Middle frontal gyrus (tissue), 1 donor: ENCODE measurements around the gene EIF4E3.

Experiments used
- DNase-seq: peaks from one replicate; pipeline ENCODE4 v3.0.0-alpha.2; 2015; ENCODE audit warnings: low spot score; ENCODE audit errors: extremely low spot score

Gene EIF4E3

GRCh38 chr3:71725271-71725991 is at the start of gene EIF4E3:
EIF4E3 (minus strand) TSS chr3:71725402; CDS start chr3:71725367, 35 bp downstream.
- no peak for DNase-seq

GRCh38 chr3:71771884-71772283 is 46.7 kb upstream of the EIF4E3 start:
- no peak for DNase-seq

- DNase-seq = no peak
Measured at GRCh38 chr3:71771126-71771525, 45.9 kb upstream of the EIF4E3 start.

GRCh38 chr3:71763426-71763825 is 38.2 kb upstream of the EIF4E3 start:
- no peak for DNase-seq

GRCh38 chr3:71760140-71760539 is 34.9 kb upstream of the EIF4E3 start:
- no peak for DNase-seq

GRCh38 chr3:71759401-71759800 is 34.2 kb upstream of the EIF4E3 start:
- no peak for DNase-seq

GRCh38 chr3:71758091-71758490 is 32.9 kb upstream of the EIF4E3 start:
- no peak for DNase-seq

GRCh38 chr3:71754610-71755253 is 29.5 kb upstream of the EIF4E3 start:
- DNase-seq = no peak

- no peak for DNase-seq
Measured at GRCh38 chr3:71753701-71754609, 28.8 kb upstream of the EIF4E3 start, which contains the start of gene GPR27. GPR27 (plus strand) TSS chr3:71753855; CDS start chr3:71754050, 195 bp downstream.

- no peak for DNase-seq
Measured at GRCh38 chr3:71752831-71753700, 27.9 kb upstream of the EIF4E3 start.

- DNase-seq = no peak
Measured at GRCh38 chr3:71751602-71752001, 26.4 kb upstream of the EIF4E3 start.

- no peak for DNase-seq
Measured at GRCh38 chr3:71744738-71745137, 19.5 kb upstream of the EIF4E3 start.

GRCh38 chr3:71742621-71743020 is 17.4 kb upstream of the EIF4E3 start:
- no peak for DNase-seq

- DNase-seq = no peak
Measured at GRCh38 chr3:71734881-71735280, 9.7 kb upstream of the EIF4E3 start.

GRCh38 chr3:71733319-71733718 is 8.1 kb upstream of the EIF4E3 start:
- DNase-seq = no peak

- DNase-seq = no peak
Measured at GRCh38 chr3:71732637-71733036, 7.4 kb upstream of the EIF4E3 start.

- no peak for DNase-seq
Measured at GRCh38 chr3:71728632-71729342, 3.6 kb upstream of the EIF4E3 start.

GRCh38 chr3:71726146-71726545 is 944 bp upstream of the EIF4E3 start:
- no peak for DNase-seq

- DNase-seq = no peak
Measured at GRCh38 chr3:71724584-71725270, 475 bp downstream of the EIF4E3 start.

GRCh38 chr3:71724171-71724453 is 1.1 kb downstream of the EIF4E3 start:
- DNase-seq = no peak
